Neuronal stem cell (in vitro differentiated cells): ENCODE data around the gene KPNA4.

Experiments used
- DNase-seq: peaks from one replicate; pipeline ENCODE4 v3.0.0-alpha.2; 2013; ENCODE audit warnings: low spot score
- H2AFZ ChIP-seq: one replicate; pipeline ENCODE4 v1.6.1; 2013; ENCODE audit warnings: mild to moderate bottlenecking, low read length, inconsistent platforms
- H2AK5ac ChIP-seq: 2 replicates; pipeline ENCODE4 v1.6.1; 2013; ENCODE audit warnings: low read depth, mild to moderate bottlenecking, inconsistent platforms, low read length, moderate library complexity, mixed read lengths
- H2BK120ac ChIP-seq: 2 replicates; pipeline ENCODE4 v1.6.1; 2013; ENCODE audit warnings: low read depth, mild to moderate bottlenecking, inconsistent platforms, low read length, moderate library complexity, mixed read lengths
- H2BK12ac ChIP-seq: one replicate; pipeline ENCODE4 v1.6.1; 2013; ENCODE audit warnings: low read length, inconsistent platforms
- H2BK15ac ChIP-seq: 2 replicates; pipeline ENCODE4 v1.6.1; 2013; ENCODE audit warnings: mild to moderate bottlenecking, low read length, inconsistent platforms, mixed read lengths
- H2BK5ac ChIP-seq: one replicate; pipeline ENCODE4 v1.6.1; 2013; ENCODE audit warnings: inconsistent platforms, mild to moderate bottlenecking, low read length, moderate library complexity
- H3K14ac ChIP-seq: one replicate; pipeline ENCODE4 v1.6.1; 2013; ENCODE audit warnings: low read length, inconsistent platforms
- H3K18ac ChIP-seq: 2 replicates; pipeline ENCODE4 v1.6.1; 2013; ENCODE audit warnings: low read length, inconsistent platforms
- H3K23ac ChIP-seq: 2 replicates; pipeline ENCODE4 v1.6.1; 2013; ENCODE audit warnings: low read depth, mild to moderate bottlenecking, mixed read lengths, low read length, inconsistent platforms; ENCODE audit not compliant: poor library complexity
- H3K27ac ChIP-seq: replicated peaks from 3 replicates; pipeline ENCODE4 v1.5.1; 2013; ENCODE audit warnings: low read length, inconsistent platforms
- H3K27me3 ChIP-seq, 3 experiments: 2 replicates each; pipeline ENCODE4 v1.6.1; 2013; ENCODE audit warnings: low read length in 3 of 3, mild to moderate bottlenecking in 2 of 3, inconsistent platforms in 1 of 3, low read depth in 1 of 3, mixed read lengths in 1 of 3, moderate library complexity in 1 of 3; ENCODE audit not compliant: control insufficient read depth in 3 of 3, insufficient read depth in 3 of 3
- H3K36me3 ChIP-seq, 2 donors: replicated peaks in 1 of 2; 2 replicates each; pipeline ENCODE4 v1.6.1; 2013; ENCODE audit warnings: low read length in 2 of 2; ENCODE audit not compliant: control insufficient read depth in 2 of 2, insufficient read depth in 2 of 2
- H3K4ac ChIP-seq: 2 replicates; pipeline ENCODE4 v1.6.1; 2013; ENCODE audit warnings: inconsistent platforms, mild to moderate bottlenecking, low read length, moderate library complexity
- H3K4me1 ChIP-seq, 2 donors: 1 replicate in 1 of 2; 2 replicates in 1 of 2; pipeline ENCODE4 v1.6.1; 2013; ENCODE audit warnings: low read length in 2 of 2, low read depth in 1 of 2; ENCODE audit not compliant: control insufficient read depth in 2 of 2, insufficient read depth in 1 of 2
- H3K4me2 ChIP-seq: one replicate; pipeline ENCODE4 v1.6.1; 2013; ENCODE audit warnings: mild to moderate bottlenecking, low read length, inconsistent platforms; ENCODE audit not compliant: insufficient read depth, poor library complexity, severe bottlenecking
- H3K4me3 ChIP-seq, 2 donors: 2 replicates each; pipeline ENCODE4 v1.5.1; 2013; ENCODE audit warnings: low read length in 2 of 2, mild to moderate bottlenecking in 2 of 2, inconsistent platforms in 1 of 2, moderate library complexity in 1 of 2
- H3K79me1 ChIP-seq: one replicate; pipeline ENCODE4 v1.6.1; 2013; ENCODE audit warnings: low read depth, mild to moderate bottlenecking, inconsistent platforms, low read length, moderate library complexity
- H3K9ac ChIP-seq: one replicate; pipeline ENCODE4 v1.6.1; 2013; ENCODE audit warnings: mild to moderate bottlenecking, low read depth, low read length, inconsistent platforms; ENCODE audit not compliant: poor library complexity
- H3K9me3 ChIP-seq, 2 donors: replicated peaks in 1 of 2; 2 replicates each; pipeline versions ENCODE3 to v1.6.1; 2013; ENCODE audit warnings: low read length in 2 of 2, mild to moderate bottlenecking in 2 of 2, inconsistent platforms in 1 of 2, low read depth in 1 of 2, mixed read lengths in 1 of 2, moderate library complexity in 1 of 2; ENCODE audit not compliant: control insufficient read depth in 2 of 2, insufficient read depth in 1 of 2
- H4K8ac ChIP-seq: one replicate; pipeline ENCODE4 v1.6.1; 2013; ENCODE audit warnings: low read depth, mild to moderate bottlenecking, inconsistent platforms, low read length, moderate library complexity
- H4K91ac ChIP-seq: one replicate; pipeline ENCODE4 v1.6.1; 2013; ENCODE audit warnings: low read length, low read depth, mild to moderate bottlenecking, inconsistent platforms; ENCODE audit not compliant: poor library complexity
- WGBS, 2 donors: extraction: QIAGEN DNeasy Blood & Tissue Kit; methylation state at CpG; one replicate each; pipeline ENCODE4 v1.1.7; 2013; ENCODE audit warnings: missing lambda C conversion rate in 2 of 2, mixed read lengths in 1 of 2; ENCODE audit not compliant: insufficient read length in 2 of 2, insufficient replicate concordance in 1 of 2; ENCODE audit errors: extremely low coverage in 2 of 2; 5-methylcytosine and 5-hydroxymethylcytosine counted together

Gene KPNA4

GRCh38 chr3:160554980-160555379 lies 10.4 kb downstream of the KPNA4 start:
- H2BK12ac ChIP-seq: no peak overlapping the region
- no peak overlapping the region for H3K4me2 ChIP-seq
- no peak overlapping the region for H3K27ac ChIP-seq
- no peak overlapping the region for H3K18ac ChIP-seq
- H4K91ac ChIP-seq: no peak overlapping the region
- H4K8ac ChIP-seq: no peak overlapping the region
- no peaks in the 10 kb centered on the region for H3K27me3 ChIP-seq
- WGBS, 2 donors: no CpG with 5 or more reads among the region's 3 CpGs
- peaks cover 2% of the 10 kb centered on the region for H3K79me1 ChIP-seq
- no peak overlapping the region for H3K9ac ChIP-seq
- no peak overlapping the region for H2AK5ac ChIP-seq
- peaks cover 2 to 58% of the 10 kb centered on the region in 2 donors for H3K36me3 ChIP-seq
- no peaks in the 10 kb centered on the region for H3K4me1 ChIP-seq
- H3K14ac ChIP-seq: no peak overlapping the region
- no peak overlapping the region for H2AFZ ChIP-seq
- no peak overlapping the region for H2BK120ac ChIP-seq
- no peak overlapping the region for H2BK15ac ChIP-seq
- no peak overlapping the region for H3K4me3 ChIP-seq
- no peak overlapping the region for H3K4ac ChIP-seq
- H3K9me3 ChIP-seq: peaks cover 8 to 79% of the 10 kb centered on the region in 2 donors
- H3K23ac ChIP-seq: no peak overlapping the region
- DNase-seq: no peak
- H2BK5ac ChIP-seq: no peak overlapping the region

- Histone ChIP-seq H3K27me3 (no peaks in the 10 kb centered on the region), H3K36me3 (peaks cover 2 to 60% of the 10 kb centered on the region in 2 donors), H3K9ac (no peak overlapping the region), H3K9me3 (peaks cover 8 to 80% of the 10 kb centered on the region in 2 donors), H3K79me1 (peaks cover 2% of the 10 kb centered on the region), H3K14ac (no peak overlapping the region), H3K4ac (no peak overlapping the region), H3K4me2 (no peak overlapping the region), H2BK120ac (no peak overlapping the region), H3K4me3 (no peak overlapping the region), H3K4me1 (no peaks in the 10 kb centered on the region), H2BK5ac (no peak overlapping the region), H3K27ac (no peak overlapping the region), H3K23ac (no peak overlapping the region), H4K91ac (no peak overlapping the region), H2AFZ (no peak overlapping the region), H3K18ac (no peak overlapping the region), H4K8ac (no peak overlapping the region), H2BK15ac (no peak overlapping the region), H2AK5ac (no peak overlapping the region), H2BK12ac (no peak overlapping the region)
- no CpG with 5 or more reads among the region's 1 CpG for WGBS, 2 donors
- no peak for DNase-seq
Observed at GRCh38 chr3:160553827-160554226, 11.5 kb downstream of the KPNA4 start.

GRCh38 chr3:160546727-160547126 lies 18.6 kb downstream of the KPNA4 start:
- H2BK120ac ChIP-seq: no peak overlapping the region
- H3K27ac ChIP-seq: no peak overlapping the region
- H3K4me1 ChIP-seq: no peaks in the 10 kb centered on the region
- H2AFZ ChIP-seq: no peak overlapping the region
- no peak overlapping the region for H3K4me2 ChIP-seq
- no peak overlapping the region for H3K4me3 ChIP-seq
- H2AK5ac ChIP-seq: no peak overlapping the region
- no CpG with 5 or more reads among the region's 4 CpGs for WGBS, 2 donors
- H3K9me3 ChIP-seq: peaks cover 4 to 41% of the 10 kb centered on the region in 2 donors
- no peaks in the 10 kb centered on the region for H3K27me3 ChIP-seq
- no peak overlapping the region for H3K18ac ChIP-seq
- H3K4ac ChIP-seq: no peak overlapping the region
- peaks cover 2 to 60% of the 10 kb centered on the region in 2 donors for H3K36me3 ChIP-seq
- no peak for DNase-seq
- H3K79me1 ChIP-seq: peaks cover 5% of the 10 kb centered on the region
- H2BK15ac ChIP-seq: no peak overlapping the region
- H4K8ac ChIP-seq: no peak overlapping the region
- no peak overlapping the region for H3K14ac ChIP-seq
- H2BK12ac ChIP-seq: no peak overlapping the region
- H3K23ac ChIP-seq: no peak overlapping the region
- no peak overlapping the region for H4K91ac ChIP-seq
- no peak overlapping the region for H3K9ac ChIP-seq
- H2BK5ac ChIP-seq: no peak overlapping the region

- Histone ChIP-seq H3K36me3 (peaks cover 0 to 49% of the 10 kb centered on the region in 2 donors), H3K79me1 (peaks cover 5% of the 10 kb centered on the region), H2BK5ac (no peak overlapping the region), H3K27ac (no peak overlapping the region), H2BK120ac (no peak overlapping the region), H4K91ac (no peak overlapping the region), H3K23ac (no peak overlapping the region), H3K14ac (no peak overlapping the region), H3K9me3 (peaks cover 2 to 28% of the 10 kb centered on the region in 2 donors), H3K4me2 (no peak overlapping the region), H2AFZ (no peak overlapping the region), H3K4me3 (no peak overlapping the region), H2BK12ac (no peak overlapping the region), H2BK15ac (no peak overlapping the region), H2AK5ac (no peak overlapping the region), H3K27me3 (no peaks in the 10 kb centered on the region), H3K4me1 (no peaks in the 10 kb centered on the region), H4K8ac (no peak overlapping the region), H3K9ac (no peak overlapping the region), H3K4ac (no peak overlapping the region), H3K18ac (no peak overlapping the region)
- no CpG with 5 or more reads among the region's 3 CpGs for WGBS, 2 donors
- DNase-seq: no peak
Observed at GRCh38 chr3:160545504-160545871, 19.9 kb downstream of the KPNA4 start.
